ENCODE results near the gene OPN1SW.

DNA sequence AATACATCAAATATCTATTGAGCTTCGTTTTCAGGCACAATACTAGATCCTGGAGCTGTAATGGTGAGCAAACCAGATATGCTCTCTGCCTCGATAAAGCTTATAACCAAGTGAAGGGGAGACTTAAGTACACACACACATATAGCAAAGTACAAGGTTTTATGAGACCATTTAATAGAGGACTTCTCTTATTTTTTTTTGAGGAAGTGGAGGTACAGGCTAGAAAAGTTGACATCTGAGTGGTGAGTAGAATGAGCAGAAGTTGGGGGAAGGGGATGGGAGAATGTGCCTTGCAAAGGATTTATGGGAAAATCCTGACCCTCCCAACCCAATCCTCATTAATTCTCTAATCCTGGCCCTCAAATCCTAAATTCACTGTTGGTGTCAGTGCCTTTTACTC, 23.9 kb upstream of the OPN1SW start:
- TF ChIP-seq EP300 (IDR thresholded peaks at IDR 0.05; ENCODE audit: low read depth): no peak
- TF ChIP-seq POLR2A (IDR thresholded peaks at IDR 0.05): no peak
- TF ChIP-seq, protein P1, sequence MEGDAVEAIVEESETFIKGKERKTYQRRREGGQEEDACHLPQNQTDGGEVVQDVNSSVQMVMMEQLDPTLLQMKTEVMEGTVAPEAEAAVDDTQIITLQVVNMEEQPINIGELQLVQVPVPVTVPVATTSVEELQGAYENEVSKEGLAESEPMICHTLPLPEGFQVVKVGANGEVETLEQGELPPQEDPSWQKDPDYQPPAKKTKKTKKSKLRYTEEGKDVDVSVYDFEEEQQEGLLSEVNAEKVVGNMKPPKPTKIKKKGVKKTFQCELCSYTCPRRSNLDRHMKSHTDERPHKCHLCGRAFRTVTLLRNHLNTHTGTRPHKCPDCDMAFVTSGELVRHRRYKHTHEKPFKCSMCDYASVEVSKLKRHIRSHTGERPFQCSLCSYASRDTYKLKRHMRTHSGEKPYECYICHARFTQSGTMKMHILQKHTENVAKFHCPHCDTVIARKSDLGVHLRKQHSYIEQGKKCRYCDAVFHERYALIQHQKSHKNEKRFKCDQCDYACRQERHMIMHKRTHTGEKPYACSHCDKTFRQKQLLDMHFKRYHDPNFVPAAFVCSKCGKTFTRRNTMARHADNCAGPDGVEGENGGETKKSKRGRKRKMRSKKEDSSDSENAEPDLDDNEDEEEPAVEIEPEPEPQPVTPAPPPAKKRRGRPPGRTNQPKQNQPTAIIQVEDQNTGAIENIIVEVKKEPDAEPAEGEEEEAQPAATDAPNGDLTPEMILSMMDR (IDR thresholded peaks at IDR 0.05): no peak
- TF ChIP-seq POLR2AphosphoS5 (IDR thresholded peaks at IDR 0.05): no peak

All from transverse colon (tissue), 4 donors.